ENCODE data around the gene CAMTA1.

The CAMTA1 gene

GRCh38 chr1:7089497-7089896, 304.2 kb downstream of the CAMTA1 start:
- FAIRE-seq: no peak
- no peak for DNase-seq (ENCODE audit: insufficient read length, low spot score)
- TF ChIP-seq CTCF (IDR thresholded peaks at IDR 0.05; ENCODE audit: insufficient read depth, missing control alignments): no peak

- no peak for TF ChIP-seq CTCF (IDR thresholded peaks at IDR 0.05; ENCODE audit: insufficient read depth, missing control alignments)
- FAIRE-seq: no peak
- DNase-seq (ENCODE audit: insufficient read length, low spot score): no peak
Observed at GRCh38 chr1:7093297-7093696, 308.0 kb downstream of the CAMTA1 start.

GRCh38 chr1:7094086-7094485, 308.8 kb downstream of the CAMTA1 start:
- no peak for DNase-seq (ENCODE audit: insufficient read length, low spot score)
- no peak for TF ChIP-seq CTCF (IDR thresholded peaks at IDR 0.05; ENCODE audit: insufficient read depth, missing control alignments)

GRCh38 chr1:7094509-7094908, 309.3 kb downstream of the CAMTA1 start:
- no peak for DNase-seq (ENCODE audit: insufficient read length, low spot score)
- no peak for TF ChIP-seq CTCF (IDR thresholded peaks at IDR 0.05; ENCODE audit: insufficient read depth, missing control alignments)
- FAIRE-seq: no peak

More at GRCh38 chr1:7094086-7094485, 308.8 kb downstream of the CAMTA1 start:
- FAIRE-seq: no peak

GRCh38 chr1:7095343-7095964, 310.2 kb downstream of the CAMTA1 start:
- no peak for DNase-seq (ENCODE audit: insufficient read length, low spot score)
- no peak for TF ChIP-seq CTCF (IDR thresholded peaks at IDR 0.05; ENCODE audit: insufficient read depth, missing control alignments)
- FAIRE-seq: no peak

- DNase-seq (ENCODE audit: insufficient read length, low spot score) (no peak), FAIRE-seq (no peak)
- no peak for TF ChIP-seq CTCF (IDR thresholded peaks at IDR 0.05; ENCODE audit: insufficient read depth, missing control alignments)
Observed at GRCh38 chr1:7097938-7098592, 312.8 kb downstream of the CAMTA1 start.

GRCh38 chr1:7098641-7099040, 313.4 kb downstream of the CAMTA1 start:
- FAIRE-seq: no peak
- DNase-seq (ENCODE audit: insufficient read length, low spot score): no peak
- no peak for TF ChIP-seq CTCF (IDR thresholded peaks at IDR 0.05; ENCODE audit: insufficient read depth, missing control alignments)
